GM18526 (cell line): Measurements from ENCODE around the gene YWHAQ.

Experiments
- POLR2A ChIP-seq: IDR thresholded peaks from 3 replicates; pipeline ENCODE4 v1.6.1; 2011; ENCODE audit not compliant: insufficient read length; ENCODE audit errors: extremely low read depth

The YWHAQ gene

GRCh38 chr2:9549420-9549819 lies 81.4 kb downstream of the YWHAQ start:
- TF ChIP-seq POLR2A: no peak

GRCh38 chr2:9548506-9548905 lies 82.3 kb downstream of the YWHAQ start:
- TF ChIP-seq POLR2A: no peak

- no peak for TF ChIP-seq POLR2A
Measured at GRCh38 chr2:9547262-9547991, 83.4 kb downstream of the YWHAQ start.

- no peak for TF ChIP-seq POLR2A
Measured at GRCh38 chr2:9545502-9545901, 85.3 kb downstream of the YWHAQ start.

GRCh38 chr2:9543557-9543956 lies 87.2 kb downstream of the YWHAQ start:
- TF ChIP-seq POLR2A: no peak

- no peak for TF ChIP-seq POLR2A
Measured at GRCh38 chr2:9539531-9539930, 91.3 kb downstream of the YWHAQ start.

- TF ChIP-seq POLR2A: no peak
Measured at GRCh38 chr2:9538000-9538507, 92.7 kb downstream of the YWHAQ start.

GRCh38 chr2:9536504-9536903 lies 94.3 kb downstream of the YWHAQ start:
- TF ChIP-seq POLR2A: no peak

GRCh38 chr2:9535177-9535576 lies 95.6 kb downstream of the YWHAQ start:
- no peak for TF ChIP-seq POLR2A
